OCI-M1 (cell line): ENCODE measurements around the gene SECTM1.
"Not testable (repeated sequence)": the region's sequence is repeated elsewhere in the genome, so short reads cannot be mapped to it uniquely, and the experiment has no call there.

Experiments
- DNase-seq: peaks from one replicate; lab custom pipeline; 2025; lab: John Stamatoyannopoulos, UW

Gene SECTM1

DNA sequence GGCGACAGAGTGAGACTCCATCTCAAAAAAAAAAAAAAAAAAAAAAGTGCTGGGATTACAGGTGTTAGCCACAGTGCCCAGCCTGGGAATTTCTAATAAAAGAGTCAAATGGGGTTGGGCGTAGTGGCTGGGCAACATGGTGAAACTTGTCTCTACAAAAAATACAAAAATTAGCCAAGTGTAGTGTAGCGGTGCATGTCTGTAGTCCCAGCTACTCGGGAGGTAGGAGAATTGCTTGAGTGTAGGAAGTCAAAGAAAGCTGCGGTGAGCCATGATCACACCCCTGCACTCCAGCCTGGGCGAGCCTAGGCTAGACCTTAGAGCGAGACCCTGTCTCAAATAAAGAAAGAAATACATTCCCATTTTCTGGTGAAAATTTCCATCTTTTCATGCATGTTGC is 35.6 kb upstream of the SECTM1 start:
- DNase-seq = no peak

DNA sequence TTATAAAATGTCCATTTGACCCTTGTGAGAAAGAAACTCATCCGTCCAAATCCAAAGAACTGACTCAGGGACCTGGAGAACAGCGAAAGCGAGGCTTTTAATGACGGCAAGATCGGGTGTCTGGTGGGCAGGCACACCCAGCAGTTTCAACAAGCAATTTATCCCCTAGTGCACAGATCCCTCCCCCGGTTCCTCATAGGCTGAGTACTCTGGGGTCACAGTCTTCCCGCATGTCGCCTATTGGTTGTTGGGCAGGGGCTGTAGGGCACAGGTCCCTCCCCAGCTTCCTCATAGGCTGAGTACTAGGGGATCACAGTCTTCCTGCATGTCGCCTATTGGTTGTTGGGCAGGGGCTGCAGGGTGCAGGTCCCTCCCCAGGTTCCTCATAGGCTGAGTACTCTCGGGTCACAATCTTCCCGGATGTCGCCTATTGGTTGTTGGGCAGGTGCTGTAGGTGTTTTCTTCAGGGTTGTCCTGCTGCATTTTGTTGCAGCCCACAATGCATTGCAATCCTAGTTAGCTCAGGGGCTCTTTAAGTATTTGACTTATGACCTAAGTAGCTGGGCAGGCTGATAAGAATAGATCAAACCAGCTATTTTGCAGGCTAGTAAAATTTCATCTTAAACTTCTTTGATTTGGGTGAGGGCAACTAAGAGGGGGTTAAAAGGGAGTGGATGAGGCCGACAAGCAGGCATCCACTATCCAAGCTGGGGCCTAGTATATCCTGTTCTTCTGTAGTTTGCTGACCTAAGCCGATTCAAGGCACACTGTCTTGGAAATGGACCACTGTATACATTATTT is 34.4 kb upstream of the SECTM1 start:
- DNase-seq = peak; percentile 99

DNA sequence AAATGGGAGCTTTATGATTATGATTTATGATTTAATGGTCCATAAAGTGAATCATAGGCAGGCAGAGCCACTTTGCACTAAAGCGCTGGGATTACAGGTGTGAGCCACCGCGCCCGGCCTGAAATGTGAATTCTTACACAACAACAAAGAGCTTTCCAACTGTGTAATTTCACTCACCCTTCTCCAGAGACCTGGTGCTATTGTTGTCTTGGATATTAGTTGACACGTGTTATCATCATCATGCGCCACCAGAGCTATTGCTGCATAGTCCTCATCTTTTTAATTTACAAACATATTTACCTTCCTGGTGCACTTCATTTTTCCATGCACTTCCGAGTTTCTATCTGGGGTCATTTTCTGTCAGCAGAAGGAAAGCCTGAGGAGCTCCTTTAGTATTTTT is 33.2 kb upstream of the SECTM1 start:
- no peak for DNase-seq

DNA sequence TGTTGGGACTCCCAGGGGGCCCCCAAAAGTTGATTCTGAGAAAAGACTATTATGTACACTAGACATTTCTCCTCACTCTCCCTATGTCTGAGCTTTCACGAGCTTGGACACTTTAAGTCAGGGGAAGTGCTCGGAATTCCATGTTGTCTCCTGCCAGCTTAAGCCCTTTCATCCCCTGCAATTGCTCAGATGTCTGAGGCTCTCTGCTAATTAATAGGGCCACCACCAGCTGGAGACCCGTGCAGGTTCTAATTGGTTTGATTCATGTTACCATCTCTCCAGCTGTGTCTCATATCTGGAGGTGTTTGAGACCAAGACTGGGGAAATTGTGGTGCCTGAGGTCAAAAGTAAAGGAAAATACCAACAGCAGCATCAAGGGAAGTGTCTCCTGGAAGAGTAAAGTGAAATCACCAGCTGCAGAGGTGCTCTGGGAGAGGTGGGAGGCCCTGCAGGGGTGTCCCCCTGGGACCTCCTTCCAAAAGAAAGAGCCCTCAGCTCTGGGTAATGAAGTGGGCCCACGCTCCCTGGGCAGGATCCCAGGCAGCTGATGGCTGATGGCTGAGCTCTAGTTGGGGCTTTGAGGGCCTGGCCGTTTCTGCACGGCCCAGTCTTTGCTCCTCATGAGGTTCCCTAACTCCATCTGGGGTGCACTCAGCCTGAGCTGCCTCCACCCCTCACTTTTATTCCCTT is 32.2 kb upstream of the SECTM1 start:
- no peak for DNase-seq

DNA sequence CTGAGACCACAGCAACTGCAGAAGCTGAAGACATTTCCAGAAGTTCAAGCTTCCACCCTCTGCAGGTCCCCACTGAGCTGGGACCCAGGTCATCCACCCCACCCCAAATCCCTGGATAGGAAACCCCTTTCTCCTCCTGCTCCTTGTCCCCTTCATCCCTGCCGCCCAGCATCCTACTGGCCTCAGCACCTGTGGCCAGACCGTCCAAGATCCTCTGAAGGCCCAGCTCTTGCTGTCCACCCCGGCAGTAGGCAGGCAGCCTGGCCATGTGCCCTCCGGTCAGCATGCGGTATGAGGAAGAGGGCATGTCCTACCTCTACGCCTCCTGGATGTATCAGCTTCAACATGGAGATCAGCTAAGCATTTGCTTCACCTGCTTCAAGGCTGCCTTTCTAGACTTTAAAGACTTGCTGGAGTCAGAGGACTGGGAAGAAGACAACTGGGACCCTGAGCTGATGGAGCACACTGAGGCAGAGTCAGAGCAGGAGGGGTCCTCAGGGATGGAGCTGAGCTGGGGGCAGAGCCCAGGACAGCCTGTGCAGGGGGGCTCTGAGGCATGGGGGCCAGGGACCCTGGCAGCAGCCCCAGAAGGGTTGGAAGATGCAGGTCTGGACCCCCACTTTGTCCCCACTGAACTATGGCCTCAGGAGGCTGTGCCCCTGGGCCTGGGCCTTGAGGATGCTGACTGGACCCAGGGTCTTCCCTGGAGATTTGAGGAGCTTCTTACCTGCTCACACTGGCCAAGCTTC is 28.5 kb upstream of the SECTM1 start:
- no peak for DNase-seq

DNA sequence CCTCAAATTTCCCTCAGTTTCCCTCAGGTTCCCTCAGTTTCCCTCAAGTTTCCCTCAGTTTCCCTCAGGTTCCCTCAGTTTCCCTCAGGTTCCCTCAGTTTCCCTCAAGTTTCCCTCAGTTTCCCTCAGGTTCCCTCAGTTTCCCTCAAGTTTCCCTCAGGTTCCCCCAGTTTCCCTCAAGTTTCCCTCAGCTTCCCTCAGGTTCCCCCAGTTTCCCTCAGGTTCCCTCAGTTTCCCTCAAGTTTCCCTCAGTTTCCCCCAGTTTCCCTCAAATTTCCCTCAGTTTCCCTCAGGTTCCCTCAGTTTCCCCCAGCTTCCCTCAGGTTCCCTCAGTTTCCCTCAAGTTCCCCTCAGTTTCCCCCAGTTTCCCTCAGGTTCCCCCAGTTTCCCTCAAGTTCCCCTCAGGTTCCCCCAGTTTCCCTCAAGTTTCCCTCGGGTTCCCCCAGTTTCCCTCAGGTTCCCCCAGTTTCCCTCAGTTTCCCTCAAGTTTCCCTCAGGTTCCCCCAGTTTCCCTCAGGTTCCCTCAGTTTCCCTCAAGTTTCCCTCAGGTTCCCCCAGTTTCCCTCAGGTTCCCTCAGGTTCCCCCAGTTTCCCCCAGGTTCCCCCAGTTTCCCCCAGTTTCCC is 26.0 kb upstream of the SECTM1 start:
- DNase-seq = not testable (repeated sequence)

DNA sequence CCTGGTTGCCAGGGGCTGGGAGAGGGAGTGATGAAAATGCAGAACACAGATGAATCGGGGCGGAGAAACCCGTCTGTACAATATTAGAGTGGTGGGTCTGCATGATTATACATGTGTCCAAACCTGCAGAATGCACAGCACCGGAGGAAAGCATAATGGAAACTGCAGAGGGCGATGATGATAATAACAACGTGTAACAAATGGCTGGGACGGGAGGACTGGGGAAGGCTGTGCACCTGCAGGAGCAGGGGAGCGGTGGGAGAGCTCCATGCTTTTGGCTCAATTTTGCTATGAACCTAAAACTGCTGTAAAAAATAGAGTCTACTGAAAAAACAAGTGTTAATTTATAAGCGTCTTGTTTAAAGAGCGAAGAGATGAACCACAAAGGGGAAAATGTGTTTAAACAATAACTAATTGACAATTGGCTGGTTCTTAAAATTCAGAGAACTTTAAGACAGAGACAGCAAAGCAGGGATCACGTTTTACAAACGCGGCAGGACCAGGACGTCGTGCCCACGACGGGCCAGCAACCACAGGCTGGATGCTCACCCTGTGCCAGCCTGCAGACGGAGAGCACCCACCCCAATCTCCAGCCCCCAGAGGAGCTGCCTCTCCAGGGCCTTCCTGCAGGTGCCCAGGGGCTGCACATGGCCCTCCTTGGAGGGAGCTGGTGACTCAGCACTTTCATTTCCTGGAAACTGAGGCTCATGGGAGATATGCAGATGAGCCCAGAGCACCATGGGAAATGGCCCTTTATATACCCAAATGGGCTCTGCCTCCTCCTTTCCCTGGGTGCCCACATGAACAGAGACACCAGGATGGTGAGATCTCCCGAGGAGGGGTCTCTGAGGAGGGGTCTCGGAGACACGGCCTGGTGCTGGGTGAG is 25.1 kb upstream of the SECTM1 start, which contains the start of gene TEX19:
TSS of gene TEX19 (plus strand) at position 783 of the 886 bp plus-strand sequence. CDS start 2,904 bp downstream, outside the sequence.
- peak; percentile 63 for DNase-seq

DNA sequence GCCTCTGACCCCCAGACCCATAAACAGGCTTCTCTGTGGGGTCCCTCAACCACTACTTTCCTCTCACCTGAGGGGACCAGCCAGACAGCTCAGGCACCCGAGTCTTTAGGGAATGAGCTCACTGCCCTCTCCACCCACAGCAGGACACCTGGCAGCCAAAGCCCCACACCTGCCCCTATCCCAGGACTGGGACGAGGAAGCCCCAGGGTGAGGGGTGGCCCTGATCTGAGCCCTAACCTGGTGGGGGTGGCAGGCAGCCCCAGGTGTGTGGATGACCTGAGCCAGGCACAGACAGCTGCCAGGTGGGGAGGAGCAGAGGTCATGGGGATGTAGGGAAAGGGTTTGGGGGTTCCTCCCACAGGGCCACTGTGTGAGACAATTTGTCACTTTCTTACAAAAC is 23.8 kb upstream of the SECTM1 start:
- no peak for DNase-seq

DNA sequence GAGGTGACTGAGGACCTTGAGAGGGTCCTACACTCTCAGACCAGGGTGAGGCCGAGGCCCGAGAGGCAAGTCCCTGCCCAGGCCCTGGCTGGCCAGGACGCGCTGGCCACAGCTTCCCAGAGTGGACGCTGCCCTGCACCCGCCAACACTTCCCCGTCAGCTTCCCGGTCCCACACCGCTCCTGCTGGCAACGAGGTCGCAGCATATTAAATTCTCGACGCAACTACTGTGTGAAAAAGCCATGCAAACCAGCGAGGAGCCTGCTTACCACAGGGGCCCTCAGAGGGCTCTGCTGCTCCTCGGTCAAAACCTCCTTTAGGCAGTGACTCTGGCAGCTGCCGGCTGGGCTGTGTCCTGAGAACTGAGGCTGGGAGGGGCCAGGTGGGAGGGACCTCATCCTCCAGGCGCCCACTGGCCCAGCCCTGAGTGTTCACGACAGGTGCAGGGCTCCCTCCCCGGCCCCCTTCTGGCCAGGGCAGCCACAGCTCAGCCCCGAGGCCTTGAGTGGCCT is 23.3 kb upstream of the SECTM1 start:
- no peak for DNase-seq

DNA sequence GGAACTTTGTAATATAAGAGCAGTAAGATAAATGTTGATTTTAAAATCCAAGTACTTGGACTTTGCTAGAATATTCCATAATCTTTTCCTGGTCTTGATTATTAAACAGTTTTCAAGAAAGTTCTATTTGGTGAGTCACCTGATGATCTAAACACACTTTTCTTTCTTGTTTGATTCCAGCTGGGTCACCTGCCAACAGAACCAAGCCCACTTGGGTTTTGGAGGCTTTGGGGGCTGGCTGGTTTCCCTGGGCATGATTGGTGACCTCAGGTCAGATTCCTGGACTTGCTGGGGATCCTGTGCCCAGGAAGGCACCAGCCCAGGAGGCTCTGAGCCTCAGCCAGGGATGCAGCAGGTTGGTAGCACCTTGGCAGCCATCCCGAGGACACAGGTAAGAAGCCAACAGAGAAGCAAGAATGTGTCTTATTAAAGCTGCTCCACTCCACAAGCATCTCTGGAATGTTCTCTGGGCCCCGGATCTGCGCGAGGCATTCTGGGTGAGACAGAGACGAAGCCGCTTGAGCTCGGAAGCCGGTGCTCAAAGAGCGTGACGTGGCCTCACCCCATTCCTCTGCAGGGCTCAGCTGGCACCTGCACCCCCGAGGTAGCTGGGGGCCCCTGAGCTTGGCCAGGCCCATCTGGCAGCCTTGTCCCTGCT is 22.3 kb upstream of the SECTM1 start:
- no peak for DNase-seq

DNA sequence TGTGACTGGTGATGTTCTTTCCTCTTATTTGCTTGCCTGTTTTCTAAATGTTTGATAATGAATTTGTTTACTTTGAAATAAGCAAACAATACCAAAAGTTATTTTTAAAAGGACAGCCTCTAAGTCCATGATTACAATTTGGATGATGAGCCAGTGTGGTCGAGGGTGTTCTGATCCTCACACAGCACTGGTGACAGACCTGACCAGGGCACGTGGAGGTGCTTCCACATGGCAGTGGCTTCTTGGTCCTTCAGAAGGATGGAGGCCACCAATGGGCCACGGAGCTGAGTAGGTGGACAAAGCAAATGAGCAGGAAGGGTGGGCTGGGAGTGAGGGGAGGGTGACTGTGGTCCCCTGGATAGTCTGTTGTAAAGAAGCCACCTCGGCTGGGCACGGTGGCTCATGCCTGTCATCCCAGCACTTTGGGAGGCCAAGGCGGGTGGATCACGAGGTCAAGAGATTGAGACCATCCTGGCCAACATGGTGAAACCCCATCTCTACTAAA is 21.3 kb upstream of the SECTM1 start:
- no peak for DNase-seq

DNA sequence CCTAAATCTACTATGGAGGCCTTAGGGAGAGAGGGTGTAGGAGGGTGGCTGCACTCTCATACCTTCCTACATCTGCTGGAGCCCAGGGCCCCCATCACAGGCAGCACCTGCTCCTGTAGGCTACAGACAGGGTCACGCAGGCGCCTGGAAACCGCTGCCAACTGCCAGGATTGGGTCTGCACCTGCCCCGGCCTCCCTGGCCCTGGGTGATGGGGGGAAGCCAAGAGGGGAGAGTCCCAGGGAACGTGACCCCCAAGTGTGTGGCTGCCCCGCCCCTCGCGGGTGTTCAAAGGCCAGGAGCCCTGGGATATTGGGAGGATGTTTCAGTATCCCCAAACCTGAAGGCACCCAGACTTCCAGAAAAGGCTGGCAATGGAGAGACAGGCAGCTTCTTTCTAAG is 19.9 kb upstream of the SECTM1 start:
- DNase-seq = no peak

DNA sequence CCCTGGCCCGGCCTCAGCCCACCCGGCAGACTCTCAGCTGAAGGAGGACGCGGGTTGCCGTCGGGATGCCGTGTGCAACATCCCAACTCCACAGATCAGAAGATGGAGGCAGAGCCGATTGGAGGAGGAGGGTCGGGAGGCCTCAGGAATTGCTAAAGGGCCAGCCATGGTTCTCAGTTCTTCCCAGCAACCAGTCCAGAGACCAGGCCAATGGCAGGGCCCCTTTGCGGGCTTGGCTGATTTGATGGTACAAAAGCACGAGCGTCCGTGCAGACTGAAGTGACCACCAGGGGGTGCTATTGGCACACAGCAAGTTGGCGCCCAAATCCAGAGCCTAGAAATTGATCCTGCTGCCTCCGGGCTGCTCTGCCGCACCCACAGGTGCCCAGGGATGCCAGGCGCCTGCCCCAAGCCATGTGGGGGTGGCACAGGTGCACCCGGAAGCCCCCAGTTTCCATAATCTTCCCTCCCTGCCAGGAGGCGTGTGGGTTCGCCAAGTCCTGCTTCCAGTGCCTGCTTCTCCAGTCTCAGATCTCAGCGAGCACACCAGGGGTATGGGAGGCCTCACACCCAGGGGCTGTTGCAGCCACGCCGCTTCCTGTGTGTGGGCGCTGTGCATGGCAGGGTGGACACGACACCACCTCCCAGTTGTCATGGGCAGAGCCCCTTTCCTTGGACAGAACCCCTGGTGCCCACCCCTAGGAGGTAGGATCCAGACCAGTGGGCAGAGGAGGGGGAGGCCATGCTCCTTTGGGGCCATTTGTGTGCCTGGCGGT is 18.3 kb upstream of the SECTM1 start:
- DNase-seq = peak; percentile 90

DNA sequence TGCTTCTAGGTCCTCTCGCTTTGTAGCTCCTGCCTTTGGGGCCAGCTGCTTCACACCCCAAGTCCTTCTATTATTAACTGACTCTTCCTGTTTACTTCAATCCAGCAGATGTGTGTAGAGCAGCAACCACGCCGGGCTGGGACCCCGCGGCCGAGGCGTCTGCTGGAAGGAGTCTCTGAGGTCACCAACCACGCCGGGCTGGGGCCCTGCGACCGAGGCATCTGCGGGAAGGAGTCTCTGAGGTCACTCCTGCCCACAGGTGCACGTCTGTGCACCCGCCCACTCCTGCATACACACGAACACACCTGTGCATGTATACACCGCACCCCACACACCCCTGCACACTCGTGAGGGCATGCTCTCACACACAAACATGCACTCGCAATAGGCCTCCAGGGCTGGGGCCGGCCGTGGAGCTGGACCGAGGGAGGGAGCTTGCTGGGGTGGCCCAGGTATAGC is 17.7 kb upstream of the SECTM1 start:
- no peak for DNase-seq

DNA sequence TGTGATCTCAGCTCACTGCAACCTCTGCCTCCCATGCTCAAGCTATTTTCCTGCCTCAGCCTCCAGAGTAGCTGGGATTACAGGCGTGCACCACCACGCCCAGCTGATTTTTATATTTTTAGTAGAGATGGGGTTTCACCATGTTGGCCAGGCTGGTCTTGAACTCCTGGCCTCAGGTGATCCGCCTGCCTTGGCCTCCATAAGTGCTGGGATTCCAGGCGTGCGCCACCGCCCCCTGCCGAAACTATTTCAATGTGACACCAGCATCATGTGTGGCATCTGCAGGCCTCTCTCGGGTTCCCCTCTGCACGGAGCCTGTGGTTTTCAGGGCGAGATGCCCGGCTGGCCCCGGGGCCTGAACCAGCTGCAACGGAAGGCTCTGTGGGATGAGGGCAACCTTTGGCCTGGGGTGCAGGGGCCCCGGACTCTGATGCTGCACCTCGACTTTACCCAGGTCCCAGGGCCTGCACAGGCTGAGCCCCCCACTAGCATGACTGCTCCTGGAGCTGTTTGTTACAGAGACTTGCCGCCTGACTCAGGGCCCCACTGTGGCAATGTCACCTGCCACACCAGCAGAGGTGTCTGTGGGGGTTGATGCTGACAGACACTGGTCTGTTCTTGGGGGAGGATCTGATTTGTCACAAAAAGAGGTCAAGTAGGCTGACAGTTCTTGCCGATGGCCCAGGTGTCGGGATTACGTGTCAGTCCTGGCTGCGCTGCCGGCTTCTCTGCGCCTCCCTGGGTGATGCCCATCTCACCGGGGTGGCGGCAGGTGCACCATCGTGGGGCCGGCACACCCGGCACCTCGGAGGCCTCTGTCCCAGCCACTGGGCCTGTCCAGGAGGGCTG is 16.8 kb upstream of the SECTM1 start:
- peak; percentile 82 for DNase-seq

DNA sequence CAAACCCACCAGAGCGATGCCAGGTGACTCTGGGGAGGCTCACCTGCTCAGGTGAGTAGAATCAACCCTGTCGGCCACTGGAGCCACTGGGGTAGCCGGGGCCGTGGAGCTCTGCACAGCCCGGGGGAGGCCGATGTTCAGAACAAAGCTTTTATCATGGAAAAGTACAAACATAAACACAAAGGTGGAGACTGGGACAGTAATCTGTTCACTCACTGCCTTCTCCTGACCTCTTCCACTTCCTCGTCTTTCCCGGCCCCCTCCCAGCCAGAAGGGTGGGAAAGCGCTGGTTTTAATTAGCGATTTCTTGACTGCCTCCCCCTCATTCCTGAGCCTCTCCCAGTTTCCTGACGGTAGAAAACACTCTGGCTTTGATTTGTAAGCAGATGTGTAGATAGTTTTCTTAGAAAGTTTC is 15.7 kb upstream of the SECTM1 start:
- DNase-seq = no peak

DNA sequence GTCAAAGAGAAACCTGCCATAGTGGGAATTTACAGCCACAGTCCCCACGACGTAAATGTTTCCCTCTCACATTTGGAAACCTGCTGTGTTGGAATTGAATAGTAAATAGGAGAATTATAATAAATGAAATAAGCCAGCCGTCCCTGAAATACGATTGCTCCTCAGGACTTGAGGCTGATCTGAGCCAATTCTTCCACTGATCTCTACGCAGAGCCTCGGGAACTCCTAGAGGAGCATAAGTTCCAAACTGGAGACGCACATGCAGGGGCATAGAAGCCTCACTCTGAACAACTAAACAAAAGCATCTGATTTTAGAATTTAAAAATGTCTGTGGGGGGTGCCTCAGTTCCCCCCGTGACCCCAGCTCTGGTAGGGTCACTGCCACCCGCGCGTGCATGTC is 15.3 kb upstream of the SECTM1 start:
- DNase-seq = no peak

DNA sequence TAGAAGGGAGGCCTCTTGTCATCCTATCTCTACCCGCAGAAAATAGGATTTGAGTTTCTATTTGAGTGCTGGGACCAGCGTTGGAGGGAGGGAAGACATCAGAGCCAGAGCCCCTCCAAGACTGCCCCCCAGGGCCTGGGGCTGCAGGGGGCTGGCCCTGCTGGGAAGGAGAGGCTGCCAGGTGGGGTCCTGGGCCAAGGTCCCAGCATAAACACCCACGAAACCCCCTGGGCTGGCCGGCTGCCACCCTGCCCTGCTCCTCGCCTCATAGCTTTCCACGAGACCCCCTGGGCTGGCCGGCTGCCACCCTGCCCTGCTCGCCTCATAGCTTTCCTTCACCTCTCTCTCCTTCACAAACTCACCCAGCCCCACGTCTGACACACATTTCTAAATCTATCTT is 14.9 kb upstream of the SECTM1 start:
- no peak for DNase-seq
